Thymus (tissue), 11 donors: ENCODE measurements around the gene ASS1. TPM values are rescaled to one million over a fixed set of nuclear protein-coding genes. Genes with fewer than 3 reads are reported as not detected.

Source experiments
- DNase-seq, 9 donors: peaks; one replicate each; pipeline ENCODE4 v3.0.0-alpha.2; 2013; ENCODE audit warnings: low spot score in 9 of 9, low read depth in 6 of 9, missing footprints in 1 of 9
- H3K27ac ChIP-seq, 2 donors: one replicate each; pipeline ENCODE4 v1.5.1; 2013; ENCODE audit warnings: control low read depth in 1 of 2, low read depth in 1 of 2, low read length in 1 of 2, mild to moderate bottlenecking in 1 of 2, moderate library complexity in 1 of 2
- H3K27me3 ChIP-seq, 2 donors: one replicate each; pipeline ENCODE4 v1.5.1; 2013; ENCODE audit warnings: low read length in 1 of 2; ENCODE audit not compliant: control insufficient read depth in 2 of 2, insufficient read depth in 1 of 2
- H3K36me3 ChIP-seq, 2 donors: one replicate each; pipeline ENCODE4 v1.5.1; 2013; ENCODE audit warnings: low read length in 1 of 2, mild to moderate bottlenecking in 1 of 2, moderate library complexity in 1 of 2; ENCODE audit not compliant: control insufficient read depth in 2 of 2, insufficient read depth in 2 of 2
- H3K4me1 ChIP-seq, 2 donors: one replicate each; pipeline ENCODE4 v1.5.1; 2013; ENCODE audit warnings: low read length in 2 of 2; ENCODE audit not compliant: control insufficient read depth in 2 of 2, insufficient read depth in 2 of 2
- H3K4me3 ChIP-seq, 2 donors: one replicate each; pipeline ENCODE4 v1.5.1; 2013; ENCODE audit warnings: low read length in 2 of 2, control low read depth in 1 of 2, mild to moderate bottlenecking in 1 of 2
- H3K9me3 ChIP-seq, 2 donors: one replicate each; pipeline ENCODE4 v1.5.1; 2013; ENCODE audit warnings: low read length in 1 of 2, mild to moderate bottlenecking in 1 of 2; ENCODE audit not compliant: control insufficient read depth in 2 of 2, insufficient read depth in 1 of 2
- WGBS: extraction: QIAGEN DNeasy Blood & Tissue Kit; methylation state at CpG from one replicate; pipeline ENCODE4 v1.1.7; 2013; 5-methylcytosine and 5-hydroxymethylcytosine counted together
- polyA plus RNA-seq: library from polyadenylated mRNA; stranded (reverse); fragments of 200-250 nt; gene quantifications from one replicate; pipeline ENCODE4 v1.2.3, GENCODE V29; 2013
- total RNA-seq: library from RNA; stranded (reverse); fragments of 120-200 nt; gene quantifications from one replicate; pipeline ENCODE4 v1.2.4, GENCODE V29; 2013
- donor health status: healthy.

ASS1 gene
- total and polyA plus RNA-seq, 2 donors: 9.1 to 30.4 TPM

DNA sequence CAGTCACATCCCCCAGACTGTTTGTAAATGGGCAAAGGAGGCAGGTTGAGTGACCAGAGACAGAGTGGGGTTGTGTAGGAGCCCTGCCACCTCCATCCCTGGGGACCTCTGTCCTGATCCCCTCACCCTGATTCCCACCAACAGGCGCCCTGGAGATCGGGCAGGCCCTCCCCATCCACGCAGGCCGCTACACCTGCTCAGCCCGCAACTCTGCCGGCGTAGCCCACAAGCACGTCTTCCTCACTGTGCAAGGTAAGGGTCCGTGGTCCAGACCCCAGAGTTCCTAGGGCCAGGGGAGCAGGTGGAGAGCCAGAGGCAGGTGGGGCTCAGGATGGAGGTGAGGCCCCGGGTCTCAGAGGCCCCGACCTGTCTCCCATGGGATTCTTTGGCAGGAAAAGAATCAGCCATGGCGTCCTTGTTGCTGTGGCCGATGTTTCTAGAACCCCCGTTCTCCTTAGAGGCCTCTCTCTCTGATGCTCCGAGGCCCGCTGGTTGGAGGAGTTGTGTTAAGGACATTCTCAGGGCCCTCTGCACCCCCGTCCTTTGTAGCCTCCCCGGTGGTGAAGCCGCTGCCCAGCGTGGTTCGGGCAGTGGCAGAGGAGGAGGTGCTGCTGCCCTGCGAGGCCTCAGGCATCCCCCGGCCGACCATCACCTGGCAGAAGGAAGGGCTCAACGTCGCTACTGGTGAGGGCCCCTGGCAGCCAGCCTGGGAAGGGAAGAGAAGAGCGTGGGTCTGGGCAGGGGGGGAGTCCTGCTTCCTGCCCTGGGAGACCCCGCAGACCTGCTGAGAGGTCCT lies 41.9 kb upstream of the ASS1 start:
- Histone ChIP-seq H3K36me3 (no peaks in the 10 kb centered on the region), H3K9me3 (no peaks in the 10 kb centered on the region), H3K27ac (no peak overlapping the region), H3K4me3 (no peak overlapping the region), H3K4me1 (no peaks in the 10 kb centered on the region), H3K27me3 (peaks cover 0 to 2% of the 10 kb centered on the region in 2 donors)
- DNase-seq: no peak
- 89% methylated on average over 28 of the region's 28 CpGs for WGBS

DNA sequence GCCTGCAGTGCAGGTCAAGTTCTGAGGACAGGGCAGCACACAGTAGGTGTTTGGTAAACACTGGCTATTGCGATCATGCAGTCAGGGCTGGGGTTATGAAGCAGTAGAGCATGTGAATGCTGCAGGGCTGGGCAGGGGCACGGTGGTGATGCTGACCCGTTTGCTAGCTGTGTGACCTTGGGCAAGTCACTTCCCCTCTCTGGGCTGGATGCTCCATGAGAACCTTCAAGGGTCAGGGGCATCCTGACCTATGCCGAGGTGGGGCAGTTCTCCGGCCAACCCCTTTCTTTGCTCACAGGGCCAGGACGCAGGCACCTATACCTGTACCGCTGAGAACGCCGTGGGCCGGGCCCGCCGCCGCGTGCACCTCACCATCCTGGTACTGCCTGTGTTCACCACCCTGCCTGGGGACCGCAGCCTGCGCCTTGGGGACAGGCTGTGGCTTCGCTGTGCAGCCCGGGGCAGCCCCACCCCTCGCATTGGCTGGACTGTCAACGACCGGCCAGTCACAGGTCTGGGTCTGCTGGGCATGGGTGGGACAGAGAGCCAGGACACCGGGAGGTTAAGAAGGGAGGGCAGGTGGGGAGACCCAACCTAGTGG lies 39.0 kb upstream of the ASS1 start:
- Histone ChIP-seq H3K27me3 (no peaks in the 10 kb centered on the region), H3K36me3 (no peaks in the 10 kb centered on the region)
- WGBS: 97% methylated on average over 22 of the region's 22 CpGs

DNA sequence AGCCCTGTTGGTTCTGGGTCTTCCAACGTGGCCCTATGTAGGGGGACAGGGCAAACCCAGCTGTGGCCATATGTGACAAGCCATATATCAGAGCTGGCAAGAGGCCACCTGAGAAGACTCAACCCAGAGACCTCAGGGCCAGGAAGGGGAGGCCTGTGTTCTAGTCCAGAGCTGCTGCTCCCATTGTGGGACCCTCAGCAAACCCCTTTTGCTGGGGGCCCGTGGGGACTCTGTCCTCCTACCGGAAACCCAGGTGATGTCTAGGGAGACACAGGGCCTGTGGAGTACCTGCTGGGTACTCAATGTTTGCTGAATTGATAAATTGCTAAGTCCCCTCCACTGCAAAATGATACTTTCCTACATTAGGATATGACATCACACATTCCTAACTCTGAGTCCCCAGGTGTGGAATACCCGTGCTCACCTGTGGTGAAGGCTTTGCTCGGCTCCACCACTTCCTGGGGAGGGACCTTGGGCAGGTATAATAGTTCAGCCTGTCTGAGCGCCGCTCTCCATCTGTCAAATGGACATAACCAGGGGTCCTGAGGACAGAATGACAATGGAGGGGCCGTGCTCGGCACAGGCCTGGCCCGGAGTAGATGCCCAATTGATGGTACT lies 38.4 kb upstream of the ASS1 start:
- H3K4me3 ChIP-seq: no peak overlapping the region
- no peaks in the 10 kb centered on the region for H3K9me3 ChIP-seq
- no peaks in the 10 kb centered on the region for H3K27me3 ChIP-seq
- 90% methylated on average over 10 of the region's 10 CpGs for WGBS
- no peaks in the 10 kb centered on the region for H3K36me3 ChIP-seq
- no peak overlapping the region for H3K27ac ChIP-seq
- no peak for DNase-seq
- H3K4me1 ChIP-seq: no peaks in the 10 kb centered on the region

More for the DNA sequence above, 39.0 kb upstream of the ASS1 start:
- H3K4me1 ChIP-seq: no peaks in the 10 kb centered on the region
- no peak overlapping the region for H3K4me3 ChIP-seq
- DNase-seq: no peak
- no peaks in the 10 kb centered on the region for H3K9me3 ChIP-seq
- no peak overlapping the region for H3K27ac ChIP-seq

DNA sequence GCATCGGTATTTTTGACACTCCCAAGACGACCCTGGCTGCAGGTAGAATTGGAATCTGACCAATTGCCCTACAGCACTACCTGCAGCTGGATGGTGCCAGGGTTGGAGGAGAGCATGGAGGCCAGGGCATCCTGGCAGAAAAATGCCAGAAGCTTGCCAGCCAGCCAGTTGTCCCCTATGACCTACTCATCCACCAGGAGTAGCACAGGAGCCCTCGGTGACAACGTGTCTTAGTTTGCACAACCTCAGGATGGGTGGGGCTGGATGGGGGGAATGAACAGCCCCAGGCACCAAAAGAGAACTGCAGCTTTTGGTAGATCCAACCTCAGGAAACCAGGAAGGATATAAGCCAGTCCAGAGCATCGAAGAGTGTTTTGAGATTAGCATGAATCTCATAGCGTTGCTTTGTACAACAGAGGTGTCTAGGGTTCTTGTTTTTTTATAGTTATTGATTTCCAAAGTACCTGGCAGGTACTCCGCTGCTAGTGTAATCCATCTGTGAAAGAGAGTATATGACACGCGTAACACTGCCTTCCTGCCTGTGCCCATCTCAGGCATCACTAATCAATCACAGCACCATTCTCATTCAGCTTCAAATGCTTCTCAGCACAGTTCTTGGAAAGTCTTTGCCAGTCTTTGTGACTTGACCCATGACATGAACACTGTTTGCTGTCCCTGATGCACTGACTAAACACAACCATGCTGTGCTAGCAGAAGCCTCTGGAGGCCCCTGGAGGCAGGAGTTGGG lies 36.7 kb upstream of the ASS1 start:
- Histone ChIP-seq H3K4me3 (no peak overlapping the region), H3K27me3 (no peaks in the 10 kb centered on the region), H3K36me3 (no peaks in the 10 kb centered on the region), H3K9me3 (no peaks in the 10 kb centered on the region), H3K4me1 (no peaks in the 10 kb centered on the region), H3K27ac (no peak overlapping the region)
- no peak for DNase-seq
- 93% methylated on average over 9 of the region's 9 CpGs for WGBS

DNA sequence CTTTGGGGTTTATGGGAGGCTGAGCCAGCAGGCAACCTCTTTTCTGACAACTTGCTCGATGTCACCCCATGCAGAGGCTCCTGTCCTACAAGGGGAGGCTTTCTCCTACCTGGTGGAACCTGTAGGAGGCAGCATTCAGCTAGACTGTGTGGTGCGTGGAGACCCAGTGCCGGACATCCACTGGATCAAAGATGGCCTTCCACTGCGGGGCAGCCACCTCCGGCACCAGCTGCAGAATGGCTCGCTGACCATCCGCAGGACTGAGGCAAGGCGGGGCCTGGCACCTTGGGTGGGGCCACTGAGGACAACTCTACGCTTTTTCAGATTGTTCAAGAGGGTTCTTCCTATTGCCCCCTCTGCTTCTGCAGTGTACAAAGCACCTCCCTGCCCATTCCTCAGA lies 36.1 kb upstream of the ASS1 start:
- Histone ChIP-seq H3K27ac (no peak overlapping the region), H3K36me3 (no peaks in the 10 kb centered on the region), H3K9me3 (no peaks in the 10 kb centered on the region), H3K4me1 (no peaks in the 10 kb centered on the region), H3K4me3 (no peak overlapping the region), H3K27me3 (no peaks in the 10 kb centered on the region)
- DNase-seq: no peak
- WGBS: 92% methylated on average over 9 of the region's 9 CpGs

DNA sequence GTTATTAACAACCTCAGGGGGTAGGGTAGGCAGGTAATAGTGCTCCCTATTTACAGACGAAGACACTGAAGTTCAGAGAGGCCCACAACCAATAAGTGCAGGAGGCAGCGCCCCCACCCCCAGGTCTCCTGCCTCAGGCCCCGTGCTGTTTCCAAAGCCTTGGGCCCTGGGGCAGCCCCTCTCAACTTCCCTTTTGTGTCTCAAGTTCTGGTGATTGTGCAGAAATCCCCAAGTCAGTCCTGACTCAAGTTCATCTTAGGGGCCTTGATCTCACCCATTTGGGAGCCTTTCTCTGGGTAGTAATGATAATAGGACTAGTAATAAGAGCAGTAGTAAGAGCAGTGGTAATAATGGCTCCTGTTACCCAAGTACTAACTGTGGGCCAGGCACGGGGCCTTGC lies 35.5 kb upstream of the ASS1 start:
- Histone ChIP-seq H3K27me3 (peaks cover 0 to 3% of the 10 kb centered on the region in 2 donors), H3K27ac (no peak overlapping the region), H3K36me3 (no peaks in the 10 kb centered on the region), H3K9me3 (no peaks in the 10 kb centered on the region), H3K4me3 (no peak overlapping the region), H3K4me1 (no peaks in the 10 kb centered on the region)
- DNase-seq: no peak
- WGBS: 64% methylated on average over 4 of the region's 4 CpGs

DNA sequence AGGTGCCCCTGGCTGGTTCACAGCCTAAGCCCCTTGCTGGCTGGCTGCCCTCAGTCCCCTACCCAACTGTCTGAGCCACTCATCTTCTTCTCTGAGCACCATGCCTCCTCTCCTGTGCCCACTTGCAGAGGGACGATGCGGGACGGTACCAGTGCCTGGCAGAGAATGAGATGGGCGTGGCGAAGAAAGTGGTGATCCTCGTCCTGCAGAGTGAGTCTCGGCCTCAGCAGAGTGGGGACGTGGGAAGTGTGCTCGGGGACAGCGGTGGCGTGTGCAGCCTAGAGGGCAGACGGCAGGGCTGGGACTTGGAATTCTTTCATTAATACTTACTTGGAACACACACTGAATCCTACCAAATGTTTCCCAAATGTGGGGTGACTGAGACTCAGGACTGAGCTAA lies 34.3 kb upstream of the ASS1 start:
- H3K36me3 ChIP-seq: no peaks in the 10 kb centered on the region
- H3K4me1 ChIP-seq: no peaks in the 10 kb centered on the region
- H3K27me3 ChIP-seq: peaks cover 0 to 3% of the 10 kb centered on the region in 2 donors
- no peaks in the 10 kb centered on the region for H3K9me3 ChIP-seq
- WGBS: 96% methylated on average over 12 of the region's 12 CpGs
- DNase-seq: no peak
- H3K27ac ChIP-seq: no peak overlapping the region
- no peak overlapping the region for H3K4me3 ChIP-seq

DNA sequence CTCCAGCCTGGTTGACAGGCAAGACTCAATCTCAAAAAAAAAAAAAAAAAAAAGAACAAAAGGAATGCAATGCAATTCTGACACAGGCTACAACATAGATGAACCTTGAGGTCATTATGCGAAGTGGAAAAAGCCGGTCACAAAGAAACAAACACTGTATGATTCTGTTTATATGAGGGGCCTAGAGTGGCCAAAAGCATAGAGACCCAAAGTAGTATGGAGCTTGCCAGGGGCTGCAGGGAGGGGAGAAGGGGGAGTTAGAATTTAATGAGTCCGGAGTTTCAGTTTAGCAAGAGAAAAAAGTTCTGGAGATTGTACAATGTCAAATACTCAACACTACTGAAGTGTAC lies 33.2 kb upstream of the ASS1 start:
- Histone ChIP-seq H3K36me3 (no peaks in the 10 kb centered on the region), H3K4me1 (no peaks in the 10 kb centered on the region), H3K27me3 (peaks cover 0 to 3% of the 10 kb centered on the region in 2 donors), H3K4me3 (no peak overlapping the region), H3K9me3 (no peaks in the 10 kb centered on the region), H3K27ac (no peak overlapping the region)
- 80% methylated on average over 3 of the region's 3 CpGs for WGBS
- no peak for DNase-seq
